ENCODE results near the gene TACR1.

Gene TACR1

GRCh38 chr2:75020476-75020875, 178.8 kb downstream of the TACR1 start:
- DNase-seq (ENCODE audit: low read depth in 2 of 2) = no peak

GRCh38 chr2:75019790-75020189, 179.5 kb downstream of the TACR1 start:
- DNase-seq (ENCODE audit: low read depth in 2 of 2) = no peak

GRCh38 chr2:75018162-75018561, 181.2 kb downstream of the TACR1 start:
- DNase-seq (ENCODE audit: low read depth in 2 of 2) = no peak

DNA sequence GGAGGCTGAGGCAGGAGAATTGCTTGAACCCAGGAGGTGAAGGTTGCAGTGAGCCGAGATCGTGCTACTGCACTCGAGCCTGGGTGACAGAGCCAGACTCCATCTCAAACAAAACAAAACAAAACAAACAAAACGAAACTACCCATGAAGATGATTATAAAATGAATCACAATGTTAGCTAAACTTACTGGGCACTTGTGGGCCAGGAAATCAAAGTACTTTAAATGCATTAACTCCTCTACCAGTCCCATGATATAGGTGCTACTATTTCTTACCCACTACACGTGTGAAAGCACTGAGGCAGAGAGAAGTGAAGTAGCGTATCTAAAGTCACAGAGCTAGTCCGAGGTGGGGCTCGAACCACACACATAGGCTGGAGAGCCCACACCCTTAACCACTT, 187.2 kb downstream of the TACR1 start:
- no peak for DNase-seq (ENCODE audit: low read depth in 2 of 2)

DNA sequence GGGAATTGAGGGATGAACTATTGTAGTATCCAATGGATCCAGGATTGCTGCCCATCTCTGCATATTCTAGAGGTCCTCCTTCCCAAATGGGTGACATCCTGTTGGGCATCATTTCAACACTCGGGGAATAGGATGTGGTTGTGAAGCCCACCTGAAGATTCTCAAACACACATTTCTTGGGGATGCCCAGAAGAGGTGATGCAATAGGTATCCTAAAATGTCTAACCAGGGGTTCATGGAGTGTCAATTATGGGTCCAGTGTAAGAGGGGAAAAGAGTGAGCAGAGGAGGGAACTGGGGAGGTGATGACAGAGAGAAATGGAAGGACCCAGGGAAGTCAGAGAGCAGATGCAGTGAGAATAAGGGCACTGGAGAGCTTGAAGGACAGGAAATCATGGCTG, 188.7 kb downstream of the TACR1 start:
- DNase-seq (ENCODE audit: low read depth in 2 of 2) = no peak

DNA sequence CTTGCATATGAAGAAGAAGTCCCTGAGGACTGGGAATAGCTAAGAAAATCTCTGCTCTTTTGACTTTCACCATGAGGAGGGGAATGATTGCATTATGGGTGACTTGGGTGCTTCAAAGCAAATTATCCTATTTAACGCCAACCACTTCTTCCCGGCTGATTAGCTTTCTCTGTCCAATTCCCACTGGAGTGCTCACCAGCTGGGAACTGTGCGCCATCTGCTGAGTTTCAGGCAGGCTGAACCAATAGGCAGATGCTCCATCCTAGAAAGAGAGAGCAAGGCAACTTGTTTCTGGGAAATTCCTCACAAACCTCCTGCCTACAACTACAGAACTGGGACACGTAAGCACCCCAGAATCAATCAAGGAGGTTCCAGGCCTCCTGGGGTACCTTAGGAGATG, 191.5 kb downstream of the TACR1 start:
- DNase-seq (ENCODE audit: low read depth in 2 of 2) = no peak

DNA sequence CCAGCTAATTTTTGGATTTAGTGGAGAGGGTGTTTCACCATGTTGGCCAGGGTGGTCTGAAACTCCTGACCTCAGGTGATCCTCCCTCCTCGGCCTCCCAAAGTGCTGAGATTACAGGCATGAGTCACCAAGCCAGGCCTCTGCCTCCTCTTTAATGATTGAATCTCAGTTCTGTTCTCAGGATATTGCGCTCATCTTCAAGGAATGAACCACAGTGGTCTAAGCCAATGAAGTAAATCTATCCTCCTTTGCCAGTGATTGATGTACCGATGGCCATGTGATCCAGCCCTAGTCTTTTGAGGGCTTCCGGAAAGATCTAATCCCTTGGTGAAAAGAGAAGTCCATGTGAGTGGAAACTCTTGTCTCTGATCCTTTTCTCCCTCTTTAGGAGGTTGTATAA, 192.3 kb downstream of the TACR1 start:
- no peak for DNase-seq (ENCODE audit: low read depth in 2 of 2)

DNA sequence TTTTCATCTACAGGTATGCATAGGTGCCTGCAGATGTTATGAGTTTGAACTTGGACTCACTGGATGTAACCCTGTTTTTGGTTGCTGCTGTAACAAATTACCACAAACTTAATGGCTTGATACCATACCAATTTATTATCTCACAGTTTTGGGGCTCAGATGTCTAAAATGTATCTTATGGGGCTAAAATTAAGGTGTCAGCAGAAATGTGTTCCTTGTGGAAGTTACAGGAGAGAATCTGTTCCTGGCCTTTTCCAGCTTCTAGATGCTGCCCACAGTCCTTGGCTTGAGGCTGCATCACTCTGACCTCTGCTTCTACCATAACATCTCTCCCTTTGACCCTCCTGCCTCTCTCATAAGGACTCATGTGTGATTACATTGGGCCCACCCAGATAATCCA, 193.3 kb downstream of the TACR1 start:
- DNase-seq (ENCODE audit: low read depth in 2 of 2) = no peak

DNA sequence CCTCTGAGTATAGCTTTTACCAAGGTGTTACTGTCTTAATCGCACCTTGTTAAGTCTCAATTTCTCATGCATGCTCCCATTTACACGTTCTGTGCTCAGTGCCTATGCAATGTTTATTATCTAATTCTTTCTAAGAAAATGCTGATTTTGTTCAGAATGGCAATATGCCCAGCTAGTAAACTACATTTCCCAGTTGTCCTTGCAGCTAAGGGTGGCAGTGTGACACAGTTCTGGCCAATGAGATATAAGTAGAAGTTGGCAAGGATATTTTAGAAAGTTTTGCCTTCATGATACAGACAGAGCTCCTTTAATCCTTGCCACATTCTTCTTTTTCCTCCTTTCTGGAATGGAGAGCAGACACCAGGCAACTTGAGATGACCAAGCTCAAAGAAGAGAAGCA, 195.5 kb downstream of the TACR1 start:
- DNase-seq (ENCODE audit: low read depth in 2 of 2) = no peak

GRCh38 chr2:75003276-75003675, 196.0 kb downstream of the TACR1 start:
- DNase-seq (ENCODE audit: low read depth in 2 of 2) = no peak

DNA sequence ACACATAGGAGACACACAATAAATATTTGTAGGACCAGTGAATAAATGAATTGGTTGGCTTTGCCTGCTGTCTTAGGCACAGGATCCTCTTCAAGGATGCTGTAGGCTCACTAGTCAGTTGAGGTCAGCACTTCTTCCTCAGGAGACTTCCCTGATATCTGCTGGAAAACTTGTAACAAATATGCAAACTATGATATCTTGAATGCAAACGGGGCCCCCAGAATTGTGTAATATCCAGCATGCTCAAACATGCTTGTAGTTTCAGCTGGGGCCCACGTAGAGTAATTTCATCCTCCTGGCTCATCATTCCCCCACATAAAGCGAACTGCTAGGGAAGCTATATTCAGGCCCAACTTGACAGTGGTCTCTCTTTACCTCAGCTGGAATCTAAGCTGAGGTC, 197.3 kb downstream of the TACR1 start:
- no peak for DNase-seq (ENCODE audit: low read depth in 2 of 2)

GRCh38 chr2:74999468-74999867, 199.9 kb downstream of the TACR1 start:
- no peak for DNase-seq (ENCODE audit: low read depth in 2 of 2)

Measured in stimulated activated CD8-positive, alpha-beta memory T cell treated with anti-CD3 and anti-CD28 coated beads, Interleukin-7, amount 100 ng/mL, for 1 hour (primary cell).